Activated CD4-positive, alpha-beta T cell treated with anti-CD3 and anti-CD28 coated beads, Interleukin-2, amount 10 ng/mL, durations not matched to agents 7 days and 5 days (primary cell): ENCODE measurements around the gene OR51T1. TPM values are rescaled to one million over a fixed set of nuclear protein-coding genes. Genes with fewer than 3 reads are reported as not detected.

Experiments used
- CTCF ChIA-PET: fragments of 350-600 bp; sonication (Branson Sonifier 250); formaldehyde crosslinking; loops from one replicate; lab custom pipeline; 2021; ENCODE audit warnings: antibody characterized with exemption; lab: Charles Lee
- POLR2A ChIA-PET: fragments of 350-600 bp; sonication (Branson Sonifier 250); formaldehyde crosslinking; loops from one replicate; lab custom pipeline; 2021; ENCODE audit warnings: antibody characterized with exemption; lab: Charles Lee
- DNase-seq: peaks from one replicate; pipeline ENCODE4 v3.0.0-alpha.2; 2020
- H3K27ac Mint-ChIP-seq: one replicate; pipeline ENCODE4 v1.8.0; 2021; ENCODE audit warnings: mild to moderate bottlenecking, moderate library complexity, mixed read lengths
- H3K27me3 Mint-ChIP-seq: one replicate; pipeline ENCODE4 v1.8.0; 2021; ENCODE audit warnings: mixed read lengths
- H3K36me3 Mint-ChIP-seq: one replicate; pipeline ENCODE4 v1.8.0; 2021; ENCODE audit warnings: low read depth, mixed read lengths
- H3K4me1 Mint-ChIP-seq: one replicate; pipeline ENCODE4 v1.8.0; 2021; ENCODE audit warnings: mixed read lengths
- H3K4me3 Mint-ChIP-seq: one replicate; pipeline ENCODE4 v1.8.0; 2021; ENCODE audit warnings: mild to moderate bottlenecking, moderate library complexity, mixed read lengths
- H3K9me3 Mint-ChIP-seq: one replicate; pipeline ENCODE4 v1.8.0; 2021; ENCODE audit warnings: mixed read lengths
- total RNA-seq, 2 experiments: library from RNA; stranded (reverse); gene quantifications; one replicate each; pipeline ENCODE4 v1.2.3, GENCODE V29; 2021

The OR51T1 gene
- total RNA-seq, 2 experiments from 2014 or later: not detected

GRCh38 chr11:4887591-4887990, 5.9 kb downstream of the OR51T1 start:
- ChIA-PET POLR2A (no interaction called here), CTCF (no interaction called here)
- no peaks in the 10 kb centered on the region for H3K27me3 Mint-ChIP-seq
- no peaks in the 10 kb centered on the region for H3K36me3 Mint-ChIP-seq
- no peak for DNase-seq
- no peak overlapping the region for H3K27ac Mint-ChIP-seq
- no peaks in the 10 kb centered on the region for H3K9me3 Mint-ChIP-seq
- no peak overlapping the region for H3K4me3 Mint-ChIP-seq
- H3K4me1 Mint-ChIP-seq: no peaks in the 10 kb centered on the region

- Mint-ChIP-seq H3K4me1 (no peaks in the 10 kb centered on the region), H3K27ac (no peak overlapping the region), H3K4me3 (no peak overlapping the region), H3K27me3 (no peaks in the 10 kb centered on the region), H3K36me3 (no peaks in the 10 kb centered on the region), H3K9me3 (no peaks in the 10 kb centered on the region)
- ChIA-PET CTCF (no interaction called here), POLR2A (no interaction called here)
- DNase-seq: no peak
Observed at GRCh38 chr11:4890279-4890678, 8.6 kb downstream of the OR51T1 start.

- no peak for DNase-seq
- no peaks in the 10 kb centered on the region for H3K36me3 Mint-ChIP-seq
- H3K9me3 Mint-ChIP-seq: no peaks in the 10 kb centered on the region
- H3K27ac Mint-ChIP-seq: no peak overlapping the region
- ChIA-PET CTCF (no interaction called here), POLR2A (no interaction called here)
- H3K27me3 Mint-ChIP-seq: no peaks in the 10 kb centered on the region
- H3K4me1 Mint-ChIP-seq: no peaks in the 10 kb centered on the region
- H3K4me3 Mint-ChIP-seq: no peak overlapping the region
Observed at GRCh38 chr11:4891996-4892640, 10.4 kb downstream of the OR51T1 start.

DNA sequence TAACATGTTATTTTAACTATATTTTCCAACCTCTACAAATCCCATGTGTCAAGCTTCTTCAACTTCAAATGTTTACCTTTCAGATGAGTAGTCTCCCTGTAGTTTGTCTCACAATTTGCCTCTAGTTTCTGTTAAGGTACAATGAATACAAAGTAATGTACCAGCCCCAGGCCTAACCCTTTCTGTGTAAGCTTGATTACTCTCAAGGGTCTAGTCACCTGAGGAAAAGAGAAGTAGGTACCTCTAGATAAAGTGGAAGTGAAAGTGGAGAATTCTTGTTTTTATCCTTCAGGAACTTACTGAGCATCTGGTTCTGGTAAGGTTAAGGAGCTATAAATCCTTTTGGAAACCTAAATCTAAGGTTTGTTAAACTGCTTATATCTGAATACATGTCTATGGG, 21.8 kb downstream of the OR51T1 start, which contains the start of gene OR51A7:
Gene OR51A7, plus strand, starts transcription at position 300 of the 400 bp plus-strand sequence. CDS start 3,587 bp downstream, outside the sequence.
- Mint-ChIP-seq H3K27ac (no peak within 1 kb of the TSS), H3K4me1 (no peaks in the 10 kb centered on the region), H3K36me3 (no peaks in the 10 kb centered on the region), H3K4me3 (no peak within 1 kb of the TSS), H3K27me3 (no peaks in the 10 kb centered on the region), H3K9me3 (no peaks in the 10 kb centered on the region)
- POLR2A ChIA-PET: no interaction called here
- DNase-seq: no peak
- CTCF ChIA-PET: no interaction called here

DNA sequence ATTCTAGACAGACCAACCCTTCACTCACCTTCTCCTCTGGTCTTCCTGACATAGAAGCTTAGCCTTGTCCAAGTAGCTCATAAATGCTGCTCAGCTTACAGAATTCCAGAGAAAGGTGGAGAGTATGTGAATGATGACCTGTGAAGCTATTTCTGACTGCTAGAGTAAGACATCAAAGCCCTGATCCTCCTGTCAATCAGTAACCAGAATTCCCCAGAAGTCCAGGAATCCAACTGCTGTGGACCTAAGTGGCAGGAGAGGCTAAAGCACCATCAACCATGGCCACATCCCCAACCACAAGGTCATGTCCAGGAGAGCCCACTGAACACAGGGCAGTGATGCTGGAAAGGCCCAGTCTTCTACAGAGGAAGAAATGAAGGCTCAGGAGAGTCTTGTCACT, 34.9 kb downstream of the OR51T1 start:
- Mint-ChIP-seq H3K4me1 (no peaks in the 10 kb centered on the region), H3K27ac (no peak overlapping the region), H3K36me3 (no peaks in the 10 kb centered on the region), H3K4me3 (no peak overlapping the region), H3K9me3 (no peaks in the 10 kb centered on the region), H3K27me3 (no peaks in the 10 kb centered on the region)
- POLR2A ChIA-PET: no interaction called here
- CTCF ChIA-PET: no interaction called here
- DNase-seq: no peak

GRCh38 chr11:4919250-4919649, 37.5 kb downstream of the OR51T1 start, which contains the start of gene OR51G2:
TSS of gene OR51G2 (minus strand) at chr11:4919350. CDS start at chr11:4915663, 3,687 bp downstream.
- H3K4me1 Mint-ChIP-seq: no peaks in the 10 kb centered on the region
- H3K27me3 Mint-ChIP-seq: no peaks in the 10 kb centered on the region
- ChIA-PET POLR2A (no interaction called here), CTCF (no interaction called here)
- no peak within 1 kb of the TSS for H3K27ac Mint-ChIP-seq
- H3K9me3 Mint-ChIP-seq: no peaks in the 10 kb centered on the region
- H3K4me3 Mint-ChIP-seq: no peak within 1 kb of the TSS
- DNase-seq: no peak
- no peaks in the 10 kb centered on the region for H3K36me3 Mint-ChIP-seq

- H3K27me3 Mint-ChIP-seq: peaks cover 2% of the 10 kb centered on the region
- H3K36me3 Mint-ChIP-seq: no peaks in the 10 kb centered on the region
- no peak overlapping the region for H3K27ac Mint-ChIP-seq
- no peak for DNase-seq
- no peaks in the 10 kb centered on the region for H3K9me3 Mint-ChIP-seq
- no peak overlapping the region for H3K4me3 Mint-ChIP-seq
- POLR2A ChIA-PET: no interaction called here
- no peaks in the 10 kb centered on the region for H3K4me1 Mint-ChIP-seq
- CTCF ChIA-PET: no interaction called here
Observed at GRCh38 chr11:4921796-4922195, 40.1 kb downstream of the OR51T1 start.

- H3K4me3 Mint-ChIP-seq: no peak overlapping the region
- H3K27ac Mint-ChIP-seq: no peak overlapping the region
- DNase-seq: no peak
- peaks cover 2% of the 10 kb centered on the region for H3K27me3 Mint-ChIP-seq
- no peaks in the 10 kb centered on the region for H3K4me1 Mint-ChIP-seq
- H3K9me3 Mint-ChIP-seq: no peaks in the 10 kb centered on the region
- CTCF ChIA-PET: no interaction called here
- POLR2A ChIA-PET: no interaction called here
- no peaks in the 10 kb centered on the region for H3K36me3 Mint-ChIP-seq
Observed at GRCh38 chr11:4922304-4922703, 40.6 kb downstream of the OR51T1 start.

GRCh38 chr11:4924239-4924638, 42.5 kb downstream of the OR51T1 start, which contains the start of gene OR51G1:
TSS of gene OR51G1 (minus strand) at chr11:4924339. CDS start at chr11:4924339, 0 bp downstream.
- Mint-ChIP-seq H3K36me3 (no peaks in the 10 kb centered on the region), H3K4me3 (no peak within 1 kb of the TSS), H3K27ac (no peak within 1 kb of the TSS), H3K4me1 (no peaks in the 10 kb centered on the region), H3K9me3 (no peaks in the 10 kb centered on the region), H3K27me3 (peaks cover 2% of the 10 kb centered on the region)
- no peak for DNase-seq
- ChIA-PET CTCF (no interaction called here), POLR2A (no interaction called here)

GRCh38 chr11:4926608-4927007, 44.9 kb downstream of the OR51T1 start:
- Mint-ChIP-seq H3K27me3 (peaks cover 2% of the 10 kb centered on the region), H3K4me3 (no peak overlapping the region), H3K36me3 (no peaks in the 10 kb centered on the region)

More at GRCh38 chr11:4926608-4927007, 44.9 kb downstream of the OR51T1 start:
- H3K9me3 Mint-ChIP-seq: no peaks in the 10 kb centered on the region
- H3K4me1 Mint-ChIP-seq: no peaks in the 10 kb centered on the region
- POLR2A ChIA-PET: no interaction called here
- CTCF ChIA-PET: no interaction called here
- H3K27ac Mint-ChIP-seq: no peak overlapping the region
- DNase-seq: no peak

Other genes starting within 250 kb of the OR51T1 start
- not detected for gene OR51D1, start 244.4 kb upstream of the OR51T1 start, total RNA-seq
- gene OR51E1, start 237.9 kb upstream of the OR51T1 start, total RNA-seq: not detected
- gene OR51E2, start 184.0 kb upstream of the OR51T1 start, total RNA-seq: not detected
- gene MMP26, start 177.1 kb upstream of the OR51T1 start, total RNA-seq: not detected
- not detected for gene OR51F1, start 112.0 kb upstream of the OR51T1 start, total RNA-seq
- gene OR52R1, start 77.5 kb upstream of the OR51T1 start, total RNA-seq: not detected
- gene OR51F2, start 60.6 kb upstream of the OR51T1 start, total RNA-seq: not detected
- gene OR51S1, start 32.7 kb upstream of the OR51T1 start, total RNA-seq: not detected
- not detected for gene OR51A7, start 21.9 kb downstream of the OR51T1 start, total RNA-seq
- not detected for gene OR51G2, start 37.5 kb downstream of the OR51T1 start, total RNA-seq
- gene OR51G1, start 42.4 kb downstream of the OR51T1 start, total RNA-seq: not detected
- not detected for gene OR51A4, start 65.7 kb downstream of the OR51T1 start, total RNA-seq
- not detected for gene OR51A2, start 73.8 kb downstream of the OR51T1 start, total RNA-seq
- gene OR51L1, start 113.0 kb downstream of the OR51T1 start, total RNA-seq: not detected
- not detected for gene OR52J3, start 164.6 kb downstream of the OR51T1 start, total RNA-seq
- gene OR52E2, start 177.7 kb downstream of the OR51T1 start, total RNA-seq: not detected
- gene OR52E1, start 187.7 kb downstream of the OR51T1 start, total RNA-seq: not detected